HFFc6 (cell line): Measurements from ENCODE around the gene GPR153. TPM values are rescaled to one million over a fixed set of nuclear protein-coding genes. Genes with fewer than 3 reads are reported as not detected.

Experiments used
- DNase-seq: peaks from one replicate; pipeline ENCODE4 v3.0.0-alpha.2; 2018
- H3K27ac Mint-ChIP-seq: 2 replicates; pipeline ENCODE4 v1.8.0; 2020; ENCODE audit warnings: mild to moderate bottlenecking, mixed read lengths
- H3K27me3 Mint-ChIP-seq: 2 replicates; pipeline ENCODE4 v1.8.0; 2021; ENCODE audit warnings: mild to moderate bottlenecking, moderate library complexity, mixed read lengths; ENCODE audit not compliant: insufficient read depth
- H3K36me3 Mint-ChIP-seq: 2 replicates; pipeline ENCODE4 v1.8.0; 2021; ENCODE audit warnings: low read depth, mixed read lengths
- H3K4me1 Mint-ChIP-seq: 2 replicates; pipeline ENCODE4 v1.8.0; 2020; ENCODE audit warnings: low read depth, mixed read lengths
- H3K4me3 Mint-ChIP-seq: 2 replicates; pipeline ENCODE4 v1.8.0; 2020; ENCODE audit warnings: mild to moderate bottlenecking, moderate library complexity, mixed read lengths
- H3K9me3 Mint-ChIP-seq: 2 replicates; pipeline ENCODE4 v1.8.0; 2020; ENCODE audit warnings: mild to moderate bottlenecking, mixed read lengths
- total RNA-seq, 6 experiments: library from RNA; stranded (reverse); fragmentation: NEBNext Ultra II Directional; extraction: Animal tissue kit (Norgen Biotek cat#: 25700); gene quantifications; 2 replicates in 1 of 6; 3 replicates in 5 of 6; pipeline ENCODE4 v1.2.3, GENCODE V29; 2021
- TF ChIP-seq, protein P1 (sequence below): fragments of 200-600 bp; sonication (generic); IDR thresholded peaks from 2 replicates; pipeline ENCODE4 v1.5.0; 2021; ENCODE audit warnings: antibody characterized with exemption, mild to moderate bottlenecking

The GPR153 gene
- total RNA-seq, 6 experiments from 2014 or later, result 6.0 to 7.9 (median 7.2) TPM

DNA sequence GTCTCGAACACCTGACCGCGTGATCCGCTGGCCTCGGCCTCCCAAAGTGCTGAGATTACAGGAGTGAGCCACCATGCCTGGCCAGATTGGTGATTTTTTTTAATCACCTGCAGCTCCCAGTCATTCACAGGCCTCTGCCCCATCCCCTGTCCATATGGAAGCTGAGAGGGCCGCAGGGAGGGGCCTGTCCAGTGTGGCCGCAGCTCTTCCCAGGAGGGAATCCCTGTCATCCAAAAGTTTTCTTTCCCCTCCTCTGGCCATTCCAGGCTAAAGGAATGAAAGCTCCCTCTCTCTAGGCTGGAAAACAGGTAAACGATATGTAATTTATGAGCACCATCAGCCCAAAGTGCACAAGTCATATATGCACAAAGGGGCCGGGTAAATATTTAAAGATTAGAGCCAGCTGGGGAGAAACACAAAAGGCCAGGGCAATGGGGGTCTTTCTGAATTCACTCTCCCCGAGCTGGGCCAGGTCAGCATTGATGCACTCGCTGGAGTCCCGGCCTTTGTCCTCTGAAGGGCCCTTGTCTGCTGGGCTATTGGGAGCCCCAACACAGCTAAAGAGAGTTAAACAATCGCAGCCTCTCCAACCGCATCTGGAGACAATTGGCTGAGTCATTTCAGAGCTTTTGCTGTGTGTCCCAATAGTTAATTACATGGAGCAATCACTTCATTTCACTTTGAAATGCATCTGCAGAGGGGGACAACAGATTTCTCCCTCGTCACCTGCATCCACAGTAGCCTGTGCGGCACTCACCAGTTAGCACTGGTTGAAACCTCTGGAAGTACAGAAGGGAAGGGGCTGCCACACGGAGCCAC, 20.7 kb downstream of the GPR153 start:
- TF ChIP-seq, protein P1, sequence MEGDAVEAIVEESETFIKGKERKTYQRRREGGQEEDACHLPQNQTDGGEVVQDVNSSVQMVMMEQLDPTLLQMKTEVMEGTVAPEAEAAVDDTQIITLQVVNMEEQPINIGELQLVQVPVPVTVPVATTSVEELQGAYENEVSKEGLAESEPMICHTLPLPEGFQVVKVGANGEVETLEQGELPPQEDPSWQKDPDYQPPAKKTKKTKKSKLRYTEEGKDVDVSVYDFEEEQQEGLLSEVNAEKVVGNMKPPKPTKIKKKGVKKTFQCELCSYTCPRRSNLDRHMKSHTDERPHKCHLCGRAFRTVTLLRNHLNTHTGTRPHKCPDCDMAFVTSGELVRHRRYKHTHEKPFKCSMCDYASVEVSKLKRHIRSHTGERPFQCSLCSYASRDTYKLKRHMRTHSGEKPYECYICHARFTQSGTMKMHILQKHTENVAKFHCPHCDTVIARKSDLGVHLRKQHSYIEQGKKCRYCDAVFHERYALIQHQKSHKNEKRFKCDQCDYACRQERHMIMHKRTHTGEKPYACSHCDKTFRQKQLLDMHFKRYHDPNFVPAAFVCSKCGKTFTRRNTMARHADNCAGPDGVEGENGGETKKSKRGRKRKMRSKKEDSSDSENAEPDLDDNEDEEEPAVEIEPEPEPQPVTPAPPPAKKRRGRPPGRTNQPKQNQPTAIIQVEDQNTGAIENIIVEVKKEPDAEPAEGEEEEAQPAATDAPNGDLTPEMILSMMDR, result no peak
- DNase-seq, result peak; percentile 66
- Mint-ChIP-seq H3K27ac (no peak overlapping the region), H3K9me3 (no peaks in the 10 kb centered on the region), H3K27me3 (peaks cover 20% of the 10 kb centered on the region), H3K4me3 (no peak overlapping the region), H3K36me3 (no peaks in the 10 kb centered on the region), H3K4me1 (0 out of 2 replicates have a peak, but pooled peaks cover 5% of the 10 kb centered on the region)

DNA sequence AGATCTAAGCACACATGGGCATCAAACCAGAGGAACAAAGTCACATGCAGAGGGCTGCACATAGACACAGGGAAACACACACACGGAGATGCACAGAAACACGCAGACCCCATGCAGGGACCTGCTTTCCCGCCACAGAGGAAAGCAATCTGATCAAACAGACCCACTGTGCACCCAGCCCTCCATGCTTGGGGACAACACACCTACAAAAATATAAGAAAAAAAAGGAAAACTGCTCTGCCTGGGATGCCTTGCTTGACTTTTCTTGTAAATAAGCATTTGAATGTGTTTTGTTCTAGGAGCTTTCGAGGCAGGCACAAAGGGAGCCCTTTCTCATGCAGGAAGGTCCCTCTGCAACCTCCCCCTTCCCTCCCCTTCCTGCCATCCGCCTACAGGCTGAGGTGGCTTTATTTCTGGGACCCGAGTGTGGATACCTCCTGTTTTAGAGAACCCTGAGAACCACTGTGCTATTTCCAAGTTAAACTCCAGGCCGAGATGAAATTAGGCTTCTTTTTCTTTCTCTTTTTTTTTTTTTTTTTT, 21.6 kb downstream of the GPR153 start:
- H3K27ac Mint-ChIP-seq, result no peak overlapping the region
- no peaks in the 10 kb centered on the region for H3K36me3 Mint-ChIP-seq
- DNase-seq, result no peak
- no peak overlapping the region for H3K4me3 Mint-ChIP-seq
- peaks cover 17% of the 10 kb centered on the region for H3K27me3 Mint-ChIP-seq
- TF ChIP-seq, protein P1, result no peak
- peaks cover 13% of the 10 kb centered on the region for H3K4me1 Mint-ChIP-seq
- no peaks in the 10 kb centered on the region for H3K9me3 Mint-ChIP-seq

DNA sequence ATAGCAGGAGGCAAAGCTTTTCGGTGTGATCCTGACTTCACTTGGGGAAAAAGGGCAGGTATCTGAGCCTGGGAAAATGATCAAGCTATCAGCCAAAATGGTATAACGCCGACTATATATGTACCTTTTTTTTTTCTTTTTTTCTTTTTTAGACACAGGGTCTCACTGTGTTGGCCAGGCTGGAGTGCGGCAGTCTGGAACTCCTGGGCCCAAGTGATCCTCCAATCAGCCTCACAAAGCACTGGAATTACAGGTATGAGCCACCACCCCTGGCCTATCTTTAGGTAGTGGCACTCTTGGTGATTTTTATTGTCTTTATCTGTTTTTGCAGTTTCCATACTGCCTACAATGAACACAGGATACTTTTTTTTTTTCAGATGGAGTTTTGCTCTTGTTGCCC, 23.8 kb downstream of the GPR153 start:
- Mint-ChIP-seq H3K27me3 (peaks cover 11% of the 10 kb centered on the region), H3K36me3 (peaks cover 11% of the 10 kb centered on the region; the same call in 1 of the 2 replicates), H3K4me1 (peaks cover 26% of the 10 kb centered on the region), H3K27ac (no peak overlapping the region), H3K4me3 (no peak overlapping the region), H3K9me3 (no peaks in the 10 kb centered on the region)
- TF ChIP-seq, protein P1, result no peak
- no peak for DNase-seq

DNA sequence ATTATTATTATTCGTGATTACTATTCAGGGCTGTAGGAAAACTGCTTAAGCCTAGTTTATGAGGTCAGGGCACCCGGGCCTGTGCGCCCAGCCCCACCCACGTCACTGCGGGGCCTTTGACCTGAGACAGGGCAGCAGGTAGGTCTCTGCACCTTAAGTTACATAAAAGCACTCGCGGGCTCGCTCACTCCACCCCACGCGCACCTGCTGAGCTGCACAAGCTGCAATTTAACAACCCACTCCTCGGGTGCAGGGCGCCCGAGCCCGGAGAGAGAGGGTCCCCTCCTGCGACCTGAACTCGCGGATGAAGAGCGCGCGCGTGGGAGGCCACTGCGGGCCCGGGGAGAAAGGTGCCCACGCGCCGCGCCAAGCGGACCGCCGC, 25.6 kb downstream of the GPR153 start:
- peaks cover 11% of the 10 kb centered on the region; the same call in 1 of the 2 replicates for H3K36me3 Mint-ChIP-seq
- no peaks in the 10 kb centered on the region for H3K9me3 Mint-ChIP-seq
- H3K27ac Mint-ChIP-seq, result peak overlapping the region; percentile 76
- TF ChIP-seq, protein P1, result no peak
- 0 out of 2 replicates have a peak, but pooled peaks cover 3% of the 10 kb centered on the region for H3K27me3 Mint-ChIP-seq
- peaks cover 25% of the 10 kb centered on the region for H3K4me1 Mint-ChIP-seq
- no peak for DNase-seq
- H3K4me3 Mint-ChIP-seq, result peak overlapping the region; percentile 93

DNA sequence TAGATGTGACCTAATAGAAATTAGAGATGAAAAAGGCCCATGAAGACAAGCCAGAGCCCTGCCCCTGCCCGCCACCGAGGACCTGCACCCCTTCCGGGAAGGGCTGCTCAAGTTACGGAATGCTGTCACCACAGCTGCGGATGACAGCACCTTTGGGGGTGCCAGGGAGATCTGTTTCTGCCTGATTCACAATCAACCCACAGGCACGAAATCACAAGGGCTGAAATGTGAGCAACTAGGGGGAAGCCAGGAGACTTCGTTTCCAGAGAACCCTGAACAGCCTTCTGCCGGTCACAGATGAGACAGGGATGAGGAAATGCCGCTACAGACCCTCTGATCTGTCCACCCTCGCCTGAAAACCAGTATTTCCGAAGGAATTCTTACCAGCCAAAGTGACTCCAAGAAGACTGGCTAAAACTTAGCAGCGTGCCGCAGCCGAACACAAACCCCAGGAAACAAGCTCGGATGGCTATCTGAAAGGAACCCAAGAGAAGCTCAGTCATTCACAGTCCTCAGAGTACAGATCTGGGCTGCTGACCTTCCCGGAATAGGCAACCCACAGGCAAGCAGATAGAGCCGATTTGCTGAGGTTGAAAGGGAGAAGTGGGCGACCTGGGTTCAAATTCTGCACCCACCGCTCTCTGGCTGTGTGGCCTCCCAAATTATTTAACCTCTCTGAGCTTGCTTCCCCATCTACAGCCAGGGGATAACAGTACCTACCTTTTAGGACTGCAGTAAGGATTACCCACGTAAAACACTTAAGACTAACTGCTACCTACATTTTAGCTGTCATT, 26.2 kb downstream of the GPR153 start:
- peaks cover 11% of the 10 kb centered on the region; the same call in 1 of the 2 replicates for H3K36me3 Mint-ChIP-seq
- H3K4me3 Mint-ChIP-seq, result peak overlapping the region; percentile 93
- TF ChIP-seq, protein P1, result no peak
- peak; percentile 11 for DNase-seq
- peaks cover 22% of the 10 kb centered on the region for H3K4me1 Mint-ChIP-seq
- H3K27me3 Mint-ChIP-seq, result 0 out of 2 replicates have a peak, but pooled peaks cover 3% of the 10 kb centered on the region
- peak overlapping the region; percentile 76 for H3K27ac Mint-ChIP-seq
- no peaks in the 10 kb centered on the region for H3K9me3 Mint-ChIP-seq
